ENCODE results near the gene EFHC1.

- TF ChIP-seq CTCF (conservative IDR thresholded peaks at IDR 0.05; ENCODE audit: low read depth in 2 of 2) (no peak), REST (IDR thresholded peaks at IDR 0.05; ENCODE audit: unreplicated experiment) (no peak), EZH2 (IDR thresholded peaks at IDR 0.05; ENCODE audit: low read depth, unreplicated experiment) (no peak), JUNB (IDR thresholded peaks at IDR 0.05; ENCODE audit: unreplicated experiment) (no peak), EZH2phosphoT487 (IDR thresholded peaks at IDR 0.05; ENCODE audit: unreplicated experiment) (no peak), ETS1 (IDR thresholded peaks at IDR 0.05) (no peak), POLR2AphosphoS5 (IDR thresholded peaks at IDR 0.05; ENCODE audit: low read depth) (no peak), CREB1 (CRISPR knock-in tag; IDR thresholded peaks at IDR 0.05; ENCODE audit: low read depth) (no peak), ZNF114 (CRISPR knock-in tag; IDR thresholded peaks at IDR 0.05) (no peak), ZNF331 (CRISPR knock-in tag; IDR thresholded peaks at IDR 0.05; ENCODE audit: low read depth) (no peak)
Observed at GRCh38 chr6:52555518-52556233, 135.5 kb downstream of the EFHC1 start.

All from GM23338 (cell line).